Midbrain (tissue), 1 donor: ENCODE results near the gene PSEN1.

Source experiments
- DNase-seq: peaks from one replicate; lab custom pipeline; 2025; lab: John Stamatoyannopoulos, UW

PSEN1 gene

DNA sequence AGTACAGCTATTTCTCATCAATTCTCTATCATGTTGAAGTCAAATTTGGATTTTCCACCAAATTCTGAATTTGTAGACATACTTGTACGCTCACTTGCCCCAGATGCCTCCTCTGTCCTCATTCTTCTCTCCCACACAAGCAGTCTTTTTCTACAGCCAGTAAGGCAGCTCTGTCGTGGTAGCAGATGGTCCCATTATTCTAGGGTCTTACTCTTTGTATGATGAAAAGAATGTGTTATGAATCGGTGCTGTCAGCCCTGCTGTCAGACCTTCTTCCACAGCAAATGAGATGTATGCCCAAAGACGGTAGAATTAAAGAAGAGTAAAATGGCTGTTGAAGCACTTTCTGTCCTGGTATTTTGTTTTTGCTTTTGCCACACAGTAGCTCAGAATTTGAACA lies 83.8 kb downstream of the PSEN1 start:
- DNase-seq = no peak

GRCh38 chr14:73220634-73221033 lies 84.3 kb downstream of the PSEN1 start:
- no peak for DNase-seq

- no peak for DNase-seq
Observed at GRCh38 chr14:73221945-73222344, 85.6 kb downstream of the PSEN1 start.

DNA sequence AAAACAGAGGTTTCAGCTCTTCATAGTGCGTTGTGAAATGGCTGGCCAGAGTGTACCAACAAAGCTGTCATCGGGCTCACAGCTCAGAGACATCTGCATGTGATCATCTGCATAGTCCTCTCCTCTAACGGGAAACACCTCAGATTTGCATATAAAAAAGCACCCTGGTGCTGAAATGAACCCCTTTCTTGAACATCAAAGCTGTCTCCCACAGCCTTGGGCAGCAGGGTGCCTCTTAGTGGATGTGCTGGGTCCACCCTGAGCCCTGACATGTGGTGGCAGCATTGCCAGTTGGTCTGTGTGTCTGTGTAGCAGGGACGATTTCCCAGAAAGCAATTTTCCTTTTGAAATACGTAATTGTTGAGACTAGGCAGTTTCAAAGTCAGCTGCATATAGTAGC lies 86.7 kb downstream of the PSEN1 start:
- peak; percentile 33 for DNase-seq

DNA sequence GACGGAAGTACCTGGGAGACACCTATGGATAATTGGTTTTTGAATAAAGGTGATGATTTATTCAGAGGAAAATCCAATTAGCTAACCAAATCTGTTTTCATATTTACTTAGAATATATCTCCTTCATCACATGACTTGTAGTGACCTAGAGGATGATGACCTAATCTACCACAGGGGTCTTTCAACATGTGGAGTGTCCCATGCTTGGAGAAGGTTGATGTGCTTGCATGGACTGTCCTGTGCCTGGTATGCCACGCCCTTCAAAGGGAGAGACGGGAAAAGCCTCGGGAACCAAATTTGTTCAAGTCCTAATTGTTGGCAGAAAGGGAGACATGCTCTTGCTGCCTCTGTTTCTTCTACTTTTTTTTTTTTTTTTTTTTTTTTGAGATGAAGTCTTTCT lies 89.2 kb downstream of the PSEN1 start:
- DNase-seq = no peak

DNA sequence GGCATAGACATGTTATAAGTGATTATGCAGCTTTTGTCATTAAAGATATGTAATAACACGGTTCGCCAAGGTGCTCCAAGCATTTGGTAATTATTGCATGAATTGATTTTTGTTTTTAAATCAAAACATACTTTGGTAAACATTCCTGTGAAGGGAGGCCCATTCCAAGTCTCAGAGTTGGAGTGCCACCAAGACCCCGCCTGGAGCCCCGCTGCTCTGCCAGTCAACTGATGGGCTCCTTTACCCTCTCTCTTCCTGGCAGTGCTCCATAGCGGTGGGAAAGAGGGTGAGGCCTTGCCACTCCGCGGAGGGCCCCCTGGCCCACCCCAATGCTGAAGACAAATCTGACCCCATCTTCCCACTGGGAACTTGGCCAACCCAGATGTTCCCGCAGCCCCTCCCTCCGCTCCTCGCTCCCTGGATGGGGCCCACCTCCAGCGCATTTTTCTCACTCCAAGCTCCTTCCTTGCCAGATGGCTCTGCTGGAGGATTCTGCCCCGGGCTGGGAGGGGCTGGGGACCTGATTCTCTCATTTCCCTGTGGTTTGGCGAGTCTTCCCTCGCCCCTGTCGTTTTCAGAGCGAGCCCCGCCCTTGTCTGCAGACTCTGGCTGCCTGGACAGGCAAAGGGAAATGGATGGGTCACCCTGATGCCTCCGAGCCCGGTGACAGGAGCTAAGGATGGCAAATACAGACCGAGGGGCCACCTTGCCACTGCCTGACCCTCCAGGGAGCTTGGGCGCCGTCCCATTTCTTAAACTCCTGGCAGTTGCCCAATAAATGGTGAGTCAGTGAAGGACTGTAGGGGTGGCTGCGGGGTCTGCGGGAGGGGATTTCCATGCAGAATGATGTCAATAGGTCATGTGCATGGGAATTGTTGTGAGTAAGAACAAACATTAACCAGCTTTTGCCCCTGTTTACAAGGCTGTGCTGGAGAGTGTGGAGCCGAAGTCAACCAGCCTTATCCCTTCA lies 91.8 kb downstream of the PSEN1 start:
- no peak for DNase-seq

DNA sequence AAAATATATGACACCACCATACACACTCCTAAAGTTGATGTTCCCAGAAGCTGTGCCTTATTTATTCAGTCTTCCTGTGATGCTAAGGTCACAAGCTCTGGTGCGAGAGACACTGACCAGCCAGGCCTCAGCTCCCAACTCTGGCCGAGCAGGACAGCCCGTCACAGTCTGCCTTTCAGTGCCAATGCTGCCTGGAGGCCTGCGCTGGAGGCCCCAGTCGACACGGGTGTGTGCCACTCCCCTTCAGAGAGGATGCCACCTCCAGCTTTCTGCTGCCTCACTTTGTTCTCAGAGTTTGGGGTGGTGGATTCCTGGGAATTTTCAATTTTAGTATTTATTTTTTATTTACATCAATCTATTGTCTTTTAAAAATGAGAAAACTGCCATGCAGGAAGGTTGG lies 93.7 kb downstream of the PSEN1 start:
- DNase-seq = no peak

DNA sequence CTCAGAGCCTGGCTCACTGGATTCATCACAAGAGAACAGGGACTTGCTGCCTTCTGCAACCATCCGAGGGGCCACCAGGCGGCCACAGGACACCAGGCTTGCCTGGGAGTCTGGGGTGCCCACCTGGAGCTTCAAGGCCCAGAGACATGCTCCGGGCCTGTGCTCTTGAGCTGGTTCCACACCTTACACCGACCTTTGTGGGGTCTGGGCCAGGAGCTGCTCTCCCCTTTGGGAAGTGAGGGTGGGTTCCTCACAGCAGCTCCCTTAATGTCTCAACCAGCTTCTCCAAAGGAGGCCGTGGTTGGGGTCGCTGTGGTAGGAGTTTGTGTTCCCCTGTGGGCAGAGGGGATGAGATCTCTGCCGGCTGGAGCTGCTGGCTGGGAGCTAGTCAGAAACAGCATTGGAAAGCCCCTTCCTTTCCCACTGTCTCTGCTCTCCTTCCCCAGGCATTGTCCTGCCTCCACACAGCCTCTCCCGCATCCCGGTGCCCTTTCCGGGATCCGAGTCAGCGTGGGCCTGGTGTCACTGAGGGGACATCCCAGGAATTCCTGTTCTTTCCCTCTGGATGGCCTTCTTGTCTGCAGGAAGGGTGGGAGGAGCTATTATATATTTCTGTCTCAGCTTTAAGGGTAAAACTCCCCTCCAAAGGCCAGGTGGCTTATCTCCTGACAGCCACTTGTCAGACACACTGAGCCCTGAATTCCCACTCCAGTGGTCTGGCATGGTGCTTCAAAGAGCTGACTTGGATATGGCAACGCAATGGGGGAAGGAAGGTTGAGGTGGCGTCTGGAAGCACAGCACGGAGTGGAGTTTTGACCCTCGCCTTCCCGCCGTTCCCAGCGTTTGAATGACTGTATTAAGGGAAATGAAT lies 95.9 kb downstream of the PSEN1 start:
- no peak for DNase-seq

GRCh38 chr14:73232984-73233383 lies 96.7 kb downstream of the PSEN1 start:
- DNase-seq = no peak

DNA sequence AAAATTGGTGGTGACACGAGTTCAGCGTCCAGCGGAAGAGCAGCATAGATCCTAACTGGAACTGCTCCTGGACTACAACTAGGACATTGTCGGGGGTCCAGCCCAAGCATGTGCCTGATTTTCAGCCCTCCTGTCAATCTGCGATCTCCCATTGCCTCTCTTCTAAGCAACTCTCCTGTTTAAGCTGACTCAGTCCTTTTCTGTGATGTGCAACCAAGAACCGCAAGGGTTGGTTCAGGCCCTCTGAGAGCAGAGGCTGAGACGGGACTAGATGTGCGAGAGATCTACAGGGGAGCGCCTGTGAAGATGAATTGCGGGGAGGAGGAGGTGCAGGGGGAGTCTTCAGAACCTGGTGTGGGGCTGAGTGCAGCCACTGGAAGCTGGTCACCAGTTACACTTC lies 97.3 kb downstream of the PSEN1 start:
- DNase-seq = no peak

- no peak for DNase-seq
Observed at GRCh38 chr14:73234029-73234428, 97.7 kb downstream of the PSEN1 start.

GRCh38 chr14:73234586-73235394 lies 98.5 kb downstream of the PSEN1 start:
- no peak for DNase-seq

- no peak for DNase-seq
Observed at GRCh38 chr14:73235531-73236155, 99.3 kb downstream of the PSEN1 start.

DNA sequence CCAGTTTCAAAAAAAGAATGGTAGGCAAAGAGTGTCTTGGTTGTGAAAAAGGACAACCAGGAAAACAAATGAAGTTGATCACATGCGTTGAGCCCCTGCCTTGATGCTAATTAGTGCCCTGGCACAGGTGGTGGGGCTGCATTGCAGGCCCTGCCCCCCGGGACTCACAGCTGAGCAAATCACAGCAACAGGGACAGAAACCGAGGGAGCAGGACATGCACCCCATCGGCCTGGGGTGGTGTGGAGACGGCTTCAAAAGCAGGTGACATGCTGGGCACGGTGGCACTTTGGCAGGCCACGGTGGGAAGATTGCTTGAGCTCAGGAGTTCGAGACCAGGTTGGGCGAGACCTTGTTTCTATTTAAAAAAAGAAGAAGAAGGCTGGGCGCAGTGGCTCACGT lies 99.8 kb downstream of the PSEN1 start:
- DNase-seq = no peak

GRCh38 chr14:73236752-73237218 lies 100.5 kb downstream of the PSEN1 start:
- no peak for DNase-seq

DNA sequence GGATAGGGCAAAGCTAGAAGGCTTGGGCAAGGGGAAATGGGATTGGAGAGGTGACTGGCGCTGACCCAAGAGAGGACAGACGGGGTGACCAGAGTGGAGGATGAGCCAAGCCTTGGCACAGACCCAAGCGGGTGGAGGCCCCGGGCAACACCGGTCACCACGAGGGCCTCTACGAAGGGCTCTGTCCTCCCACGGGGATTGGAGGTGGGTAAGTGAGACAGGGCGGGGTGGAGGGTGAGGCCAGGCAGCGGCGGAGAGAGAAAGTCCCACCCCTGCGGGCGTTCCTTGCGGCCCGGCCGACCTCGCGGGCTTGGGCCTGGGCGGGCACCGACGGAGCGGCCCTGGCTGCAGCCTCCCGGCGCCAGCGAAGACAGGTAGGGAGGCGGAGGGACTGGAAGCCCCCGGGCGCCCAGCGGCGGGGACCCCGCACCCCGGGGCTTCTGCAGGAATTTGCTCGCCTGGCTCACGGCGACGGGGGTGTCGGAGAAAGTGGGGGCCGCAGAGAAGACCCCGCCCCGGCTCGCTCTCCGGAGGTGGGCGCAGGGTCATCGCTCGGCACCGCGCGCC lies 101.0 kb downstream of the PSEN1 start, which contains the start of gene PAPLN:
TSS of gene PAPLN (plus strand) at position 288 of the 567 bp plus-strand sequence. CDS start 2,273 bp downstream, outside the sequence.
- DNase-seq = no peak

DNA sequence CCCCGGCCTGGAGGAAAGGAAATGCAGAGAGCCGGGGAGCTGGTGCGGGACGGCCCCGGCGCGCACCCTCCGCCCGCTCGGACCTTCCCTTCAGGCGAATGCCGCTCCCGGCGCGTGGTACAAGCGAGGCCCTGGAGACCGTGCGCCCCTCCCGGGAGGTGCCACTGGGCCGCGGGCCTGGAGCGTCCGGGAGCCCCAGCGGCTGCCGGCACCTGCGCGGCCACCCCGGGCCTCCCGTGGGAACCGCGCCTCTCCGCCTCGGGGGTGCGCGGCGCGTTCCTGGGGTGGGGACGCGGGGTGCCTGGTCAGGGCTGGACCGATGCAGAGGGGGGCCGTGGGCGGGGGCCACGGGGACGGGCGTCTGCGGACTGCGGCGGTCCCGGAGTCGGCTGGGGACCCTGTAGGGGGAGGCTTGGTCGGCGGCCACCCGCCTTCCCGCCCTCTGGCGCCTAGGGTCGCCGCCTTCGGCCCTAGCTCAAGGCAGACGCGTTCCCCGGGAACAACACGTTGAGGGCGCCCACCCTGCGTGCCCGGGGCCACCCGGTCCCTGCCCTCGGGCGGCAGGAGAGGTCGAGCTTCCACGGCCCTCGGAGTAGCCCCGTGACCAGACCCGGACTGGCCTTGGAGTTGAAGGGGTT lies 101.6 kb downstream of the PSEN1 start:
- no peak for DNase-seq

GRCh38 chr14:73238424-73238852 lies 102.1 kb downstream of the PSEN1 start:
- no peak for DNase-seq

DNA sequence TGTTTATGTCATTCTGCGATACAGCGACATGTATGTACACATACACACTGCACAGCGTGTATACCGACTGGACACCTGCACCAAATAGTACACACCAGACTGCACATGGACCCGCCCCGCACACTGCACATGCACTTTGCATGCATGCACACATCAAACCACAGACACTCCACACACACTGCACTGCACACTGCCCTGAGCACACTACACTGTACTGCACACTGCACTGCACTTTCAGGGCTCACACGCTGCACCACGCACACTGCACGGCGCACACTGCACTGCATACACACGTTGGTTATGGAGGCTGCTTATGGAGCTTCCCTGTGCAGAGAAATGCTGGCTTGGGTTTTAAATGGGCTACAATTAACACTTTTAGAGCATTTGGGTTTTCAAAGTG lies 102.6 kb downstream of the PSEN1 start:
- DNase-seq = no peak
